SKM-1 (cell line): ENCODE measurements around the gene CMTM3.
"Not testable (repeated sequence)": the region's sequence is repeated elsewhere in the genome, so short reads cannot be mapped to it uniquely, and the experiment has no call there.

Source experiments
- DNase-seq: peaks from one replicate; lab custom pipeline; 2025; ENCODE audit not compliant: unreplicated experiment; lab: John Stamatoyannopoulos, UW

CMTM3 gene

DNA sequence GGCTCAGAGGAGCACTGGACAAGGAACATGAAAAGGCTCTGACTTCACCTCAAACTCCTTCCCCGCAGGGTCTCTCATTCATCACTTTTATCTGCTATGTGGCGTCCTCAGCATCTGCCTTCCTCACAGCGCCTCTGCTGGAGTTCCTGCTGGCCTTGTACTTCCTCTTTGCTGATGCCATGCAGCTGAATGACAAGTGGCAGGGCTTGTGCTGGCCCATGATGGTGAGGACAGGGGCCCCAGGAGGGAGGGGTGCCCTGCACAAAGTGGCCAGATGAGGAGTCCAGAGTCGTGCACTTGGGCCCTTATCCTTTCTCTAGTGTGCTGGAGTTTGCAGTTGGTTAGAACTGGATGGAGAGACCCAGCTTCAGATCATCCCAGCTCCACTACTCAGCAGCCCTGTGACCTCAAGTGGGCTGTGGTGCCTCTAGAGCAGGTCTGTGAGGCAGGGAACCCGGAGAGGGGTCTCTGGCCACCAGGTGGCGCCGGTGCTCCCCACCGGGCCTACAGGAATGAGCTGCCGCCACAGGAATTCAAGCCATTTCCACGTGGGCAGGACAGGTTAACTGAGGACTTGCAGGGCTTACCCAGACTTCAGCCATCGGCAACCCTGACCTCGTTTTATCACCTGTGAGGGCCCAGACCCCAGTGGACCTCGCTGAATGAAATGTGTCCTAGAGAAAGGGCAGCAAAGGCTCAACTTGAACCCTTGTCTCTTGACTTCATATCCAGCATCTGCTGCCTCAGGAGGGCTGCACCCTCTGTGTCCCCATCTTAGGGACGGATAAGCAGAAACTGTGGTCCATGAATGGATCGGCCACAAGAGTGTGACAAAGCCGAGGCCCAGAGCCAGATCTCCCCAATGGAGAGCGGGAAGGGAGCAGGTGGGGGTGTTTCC lies 4.0 kb downstream of the CMTM3 start:
- peak; percentile 73 for DNase-seq

DNA sequence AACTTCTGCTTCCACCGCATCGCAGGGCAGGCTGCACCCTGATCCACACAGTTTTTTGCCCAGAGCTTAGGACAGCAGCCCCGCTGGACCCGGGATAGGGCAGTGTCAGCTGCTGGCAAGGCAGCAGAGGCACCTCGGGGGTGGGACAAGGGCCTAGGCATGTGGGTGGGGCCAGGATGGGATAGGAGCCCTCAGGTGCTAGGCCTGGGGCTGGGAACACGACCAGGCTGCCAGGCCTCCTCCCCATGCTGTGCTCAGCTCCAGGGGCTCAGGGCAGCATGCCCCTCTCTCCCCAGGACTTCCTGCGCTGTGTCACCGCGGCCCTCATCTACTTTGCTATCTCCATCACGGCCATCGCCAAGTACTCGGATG lies 4.6 kb downstream of the CMTM3 start:
- DNase-seq = no peak

GRCh38 chr16:66610111-66610820 lies 5.8 kb downstream of the CMTM3 start:
- no peak for DNase-seq

DNA sequence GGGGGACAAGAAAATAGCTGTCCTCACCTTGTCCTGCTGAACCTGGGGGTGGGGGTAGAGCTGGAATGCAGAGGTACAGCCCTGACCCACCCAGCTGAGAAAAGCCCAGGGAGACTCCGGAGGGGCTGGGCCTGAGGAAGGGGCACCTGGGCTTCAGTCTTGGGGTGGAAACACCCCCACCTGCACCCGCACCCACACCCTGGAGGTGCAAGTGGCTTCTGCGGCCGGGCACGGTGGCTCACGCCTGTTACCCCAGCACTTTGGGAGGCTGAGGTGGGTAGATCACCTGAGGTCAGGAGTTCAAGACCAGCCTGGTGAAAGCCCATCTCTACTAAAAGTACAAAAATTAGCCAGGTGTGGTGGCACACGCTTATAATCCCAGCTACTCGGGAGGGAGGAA lies 7.4 kb downstream of the CMTM3 start:
- DNase-seq = not testable (repeated sequence)

GRCh38 chr16:66612422-66612821 lies 7.9 kb downstream of the CMTM3 start:
- no peak for DNase-seq

DNA sequence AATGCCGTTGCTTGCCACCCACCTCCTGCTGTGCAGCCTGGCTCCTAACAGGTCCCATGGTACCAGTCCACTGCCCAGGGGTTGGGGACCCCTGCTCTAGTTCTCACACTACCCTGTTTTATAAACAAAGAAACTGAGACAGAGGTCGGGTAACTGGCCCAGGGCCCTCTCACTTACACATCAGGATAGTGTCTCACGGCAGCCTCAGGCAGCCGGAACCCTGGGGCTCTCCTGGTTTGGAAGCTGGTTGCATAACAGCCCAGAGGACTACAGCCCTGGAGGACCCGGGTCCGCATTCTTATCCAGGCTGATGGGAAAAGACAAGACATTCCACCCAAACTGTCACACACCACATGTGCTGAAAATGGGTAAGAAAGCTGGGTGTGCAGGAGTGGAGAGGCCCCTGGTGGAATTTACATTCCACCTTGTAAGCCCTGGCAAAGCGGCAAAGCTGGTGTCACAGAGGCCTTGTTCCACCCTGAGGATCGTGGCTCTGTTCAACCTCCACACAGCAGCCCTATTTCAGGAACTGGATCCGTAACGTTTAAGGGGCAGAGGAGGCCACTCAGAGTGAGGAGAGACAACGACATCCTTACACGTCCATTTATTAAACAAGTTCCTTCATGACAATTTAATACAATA lies 9.8 kb downstream of the CMTM3 start:
- no peak for DNase-seq

DNA sequence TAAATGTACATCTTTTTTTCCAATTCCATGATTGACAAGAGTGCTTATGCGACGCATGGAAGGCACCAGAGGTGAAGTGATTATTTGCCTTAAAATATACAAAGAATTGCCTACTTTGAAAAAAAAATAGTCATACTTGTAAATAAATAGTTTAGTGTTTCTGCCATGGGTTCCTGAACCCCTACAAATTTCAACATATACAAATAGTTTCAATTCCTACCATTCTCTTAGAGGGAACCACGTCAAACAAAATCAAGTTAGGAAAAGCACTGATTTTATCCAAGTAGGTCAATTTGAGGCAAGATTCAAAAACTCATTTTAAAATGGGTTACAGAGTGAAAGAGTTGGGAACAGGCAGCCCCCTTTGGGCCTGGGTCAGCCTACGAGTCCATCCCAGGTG lies 11.7 kb downstream of the CMTM3 start:
- DNase-seq = no peak

DNA sequence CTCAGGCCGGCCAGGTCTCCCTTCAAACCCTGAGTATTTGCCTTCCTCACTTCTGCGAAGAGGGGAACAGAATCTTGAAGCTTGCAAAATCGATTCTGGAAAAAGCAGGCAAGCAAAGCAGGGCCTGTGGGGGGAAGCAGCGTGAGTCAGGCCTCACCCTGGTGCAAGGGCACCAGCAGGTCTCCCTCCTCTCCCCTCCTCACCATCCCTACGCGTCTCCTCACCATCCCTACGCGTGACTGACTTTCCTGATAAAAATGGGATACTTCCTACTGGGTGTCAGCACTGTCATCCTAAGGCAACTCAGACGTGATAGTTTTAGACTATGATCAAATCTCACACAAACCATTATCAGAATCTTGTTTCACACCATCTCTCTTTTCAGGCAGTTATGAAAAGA lies 12.1 kb downstream of the CMTM3 start:
- no peak for DNase-seq

- no peak for DNase-seq
Measured at GRCh38 chr16:66617010-66617434, 12.5 kb downstream of the CMTM3 start.

- no peak for DNase-seq
Measured at GRCh38 chr16:66617728-66618127, 13.2 kb downstream of the CMTM3 start.

DNA sequence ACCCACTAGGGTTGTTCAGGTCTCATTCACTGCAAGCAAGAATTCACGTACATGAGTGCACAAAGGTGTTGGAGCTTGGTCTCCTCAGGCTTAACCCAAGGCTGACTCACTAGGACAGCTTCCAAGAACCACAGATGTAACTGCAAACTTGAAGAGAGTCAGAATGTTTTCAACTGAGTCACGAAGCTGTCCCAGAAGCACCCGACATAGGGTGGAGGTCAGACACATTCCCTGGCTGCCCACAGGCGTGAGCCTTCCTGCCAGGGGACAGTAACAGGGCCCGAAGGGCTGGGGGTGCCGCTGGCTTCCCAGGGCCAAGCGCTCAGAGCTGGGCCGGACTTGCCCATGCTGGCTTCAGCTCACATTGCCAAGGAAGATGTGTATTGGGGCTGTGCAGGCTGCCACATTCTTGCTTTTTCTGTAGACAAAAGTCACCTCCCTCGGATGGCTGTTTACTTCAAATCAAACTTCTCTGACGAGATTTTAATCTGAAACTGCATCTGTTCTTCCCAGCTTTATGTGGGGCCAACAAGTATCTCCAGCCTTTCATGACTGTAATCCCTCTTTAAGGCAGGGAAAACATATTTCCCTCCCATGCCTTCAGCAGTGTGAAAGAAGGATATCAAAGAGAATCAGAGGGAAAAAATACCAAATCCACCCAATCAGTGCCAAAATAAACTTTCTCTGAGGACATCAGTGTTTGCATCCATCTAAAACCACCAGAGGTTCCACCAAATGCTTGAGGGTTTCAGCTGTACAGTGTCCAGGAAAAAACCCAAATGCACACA lies 14.3 kb downstream of the CMTM3 start:
- no peak for DNase-seq

DNA sequence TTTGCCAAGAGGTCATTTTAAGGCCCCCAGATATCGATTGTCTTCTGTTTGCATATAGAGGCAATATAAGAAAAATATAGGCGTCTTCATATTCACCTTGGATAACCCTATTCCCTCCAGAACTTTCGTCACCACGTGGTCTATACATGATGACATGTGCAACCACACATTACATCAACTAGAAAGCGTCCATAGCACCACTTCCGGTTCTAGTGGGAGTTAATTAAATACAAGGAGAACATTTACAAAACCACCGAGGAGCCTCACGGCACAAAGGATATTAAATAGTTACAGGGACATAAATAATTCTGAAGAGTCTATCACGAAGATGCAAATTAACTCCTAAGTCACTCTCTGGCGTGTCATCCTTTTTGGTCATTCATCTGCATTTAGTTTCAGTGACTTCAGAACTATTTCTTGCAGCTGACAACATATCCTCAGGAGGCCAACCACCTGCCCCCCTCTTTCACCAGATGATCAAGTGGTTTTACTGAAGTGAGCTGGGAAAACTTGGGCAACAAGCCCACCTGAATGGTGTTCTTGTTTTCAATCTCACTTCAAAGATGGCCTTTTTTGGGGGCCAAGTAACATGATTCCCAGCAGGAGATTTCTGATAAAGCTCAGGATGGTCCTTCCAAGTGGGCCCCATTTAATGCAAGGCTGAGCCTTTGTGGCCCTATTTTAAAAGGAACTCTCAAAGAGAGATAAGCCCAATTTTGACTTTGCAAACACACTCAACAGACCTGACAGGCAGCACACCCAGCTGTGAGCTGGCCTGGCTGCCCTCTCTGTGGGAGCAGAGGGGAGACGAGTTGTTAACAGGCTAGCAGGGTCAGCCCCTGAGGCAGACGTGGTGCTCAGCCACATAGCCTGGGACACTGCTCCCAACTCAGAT lies 15.3 kb downstream of the CMTM3 start:
- DNase-seq = peak; percentile 30

GRCh38 chr16:66620429-66620795 lies 15.9 kb downstream of the CMTM3 start:
- no peak for DNase-seq

- DNase-seq = no peak
Measured at GRCh38 chr16:66621973-66622372, 17.5 kb downstream of the CMTM3 start.

- DNase-seq = no peak
Measured at GRCh38 chr16:66622863-66623262, 18.4 kb downstream of the CMTM3 start.

DNA sequence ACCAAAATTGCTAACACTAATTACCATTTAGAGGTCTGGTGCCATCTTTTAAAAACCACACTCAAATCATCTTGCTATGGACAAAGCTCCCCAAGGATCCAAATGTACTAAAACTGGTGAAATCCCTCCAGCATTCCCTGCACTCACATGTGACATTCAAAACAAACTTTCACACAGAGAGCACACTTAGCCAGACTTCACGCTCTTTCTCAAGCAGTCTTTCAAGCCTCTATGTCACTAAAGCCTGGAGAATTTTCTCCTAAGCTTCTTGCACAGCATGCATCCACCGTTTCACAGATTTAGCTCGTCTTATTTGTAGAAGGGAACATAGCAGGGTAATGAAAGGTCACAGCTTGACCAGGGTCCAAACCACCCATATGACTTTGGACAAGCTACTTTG lies 19.3 kb downstream of the CMTM3 start:
- no peak for DNase-seq

GRCh38 chr16:66627611-66628378 lies 23.3 kb downstream of the CMTM3 start:
- not testable (repeated sequence) for DNase-seq

DNA sequence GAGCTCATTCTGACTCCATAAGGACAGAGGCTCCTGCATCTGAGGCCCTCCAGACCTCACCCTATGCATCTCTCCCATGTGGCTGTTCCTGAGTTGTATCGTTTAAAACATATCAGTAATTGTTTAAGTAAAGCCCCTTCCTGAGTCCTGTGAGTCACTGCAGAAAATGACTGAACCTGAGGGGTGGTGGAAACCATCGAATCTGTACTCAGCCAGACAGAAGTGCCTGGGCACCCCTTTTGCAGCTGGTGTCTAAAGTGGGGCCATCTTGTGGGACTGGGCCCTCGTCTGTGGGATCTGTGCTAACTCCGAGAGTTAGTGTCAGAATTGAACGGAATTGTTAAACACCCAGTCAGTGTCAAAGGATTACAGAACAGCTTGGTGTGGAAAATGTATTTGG lies 25.4 kb downstream of the CMTM3 start:
- DNase-seq = no peak

GRCh38 chr16:66630561-66631260 lies 26.2 kb downstream of the CMTM3 start:
- DNase-seq = not testable (repeated sequence)
